ENCODE measurements around the gene PLXNA2.

- TF ChIP-seq, protein P1, sequence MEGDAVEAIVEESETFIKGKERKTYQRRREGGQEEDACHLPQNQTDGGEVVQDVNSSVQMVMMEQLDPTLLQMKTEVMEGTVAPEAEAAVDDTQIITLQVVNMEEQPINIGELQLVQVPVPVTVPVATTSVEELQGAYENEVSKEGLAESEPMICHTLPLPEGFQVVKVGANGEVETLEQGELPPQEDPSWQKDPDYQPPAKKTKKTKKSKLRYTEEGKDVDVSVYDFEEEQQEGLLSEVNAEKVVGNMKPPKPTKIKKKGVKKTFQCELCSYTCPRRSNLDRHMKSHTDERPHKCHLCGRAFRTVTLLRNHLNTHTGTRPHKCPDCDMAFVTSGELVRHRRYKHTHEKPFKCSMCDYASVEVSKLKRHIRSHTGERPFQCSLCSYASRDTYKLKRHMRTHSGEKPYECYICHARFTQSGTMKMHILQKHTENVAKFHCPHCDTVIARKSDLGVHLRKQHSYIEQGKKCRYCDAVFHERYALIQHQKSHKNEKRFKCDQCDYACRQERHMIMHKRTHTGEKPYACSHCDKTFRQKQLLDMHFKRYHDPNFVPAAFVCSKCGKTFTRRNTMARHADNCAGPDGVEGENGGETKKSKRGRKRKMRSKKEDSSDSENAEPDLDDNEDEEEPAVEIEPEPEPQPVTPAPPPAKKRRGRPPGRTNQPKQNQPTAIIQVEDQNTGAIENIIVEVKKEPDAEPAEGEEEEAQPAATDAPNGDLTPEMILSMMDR (IDR thresholded peaks at IDR 0.05; ENCODE audit: insufficient read depth, low read depth, low read length), result no peak
- TF ChIP-seq EZH2 (IDR thresholded peaks at IDR 0.05; ENCODE audit: insufficient read depth, low read length), result no peak
Observed at GRCh38 chr1:208084220-208084619, 160.0 kb downstream of the PLXNA2 start.

All from astrocyte (in vitro differentiated cells and primary cell).